Uterus (tissue), 4 donors: ENCODE measurements around the gene STPG2. TPM values are rescaled to one million over a fixed set of nuclear protein-coding genes. Genes with fewer than 3 reads are reported as not detected.

ENCODE experiments used
- DNase-seq, 2 donors: peaks; one replicate each; pipeline ENCODE4 v3.0.0-alpha.2; 2019 to 2020
- H3K27ac ChIP-seq, 2 donors: fragments of 200-600 bp; sonication (generic); 1 replicate in 1 of 2; 2 replicates in 1 of 2; pipeline ENCODE4 v1.5.1; 2016 to 2018
- H3K27me3 ChIP-seq, 2 donors: fragments of 200-600 bp; sonication (generic); one replicate each; pipeline ENCODE4 v1.5.1; 2018 to 2019; ENCODE audit warnings: control low read depth in 1 of 2
- H3K36me3 ChIP-seq, 2 donors: fragments of 200-600 bp; sonication (generic); one replicate each; pipeline ENCODE4 v1.5.1; 2019; ENCODE audit warnings: control low read depth in 1 of 2
- H3K4me1 ChIP-seq, 2 donors: fragments of 200-600 bp; sonication (generic); one replicate each; pipeline ENCODE4 v1.5.1; 2018 to 2019; ENCODE audit warnings: control low read depth in 1 of 2
- H3K4me3 ChIP-seq, 2 donors: fragments of 200-600 bp; sonication (generic); 1 replicate in 1 of 2; 2 replicates in 1 of 2; pipeline ENCODE4 v1.5.1; 2018 to 2019; ENCODE audit warnings: mild to moderate bottlenecking in 1 of 2
- H3K9me3 ChIP-seq, 2 donors: fragments of 200-600 bp; sonication (generic); one replicate each; pipeline ENCODE4 v1.5.1; 2019; ENCODE audit warnings: control low read depth in 1 of 2
- POLR2A ChIP-seq, 2 donors: fragments of 450-650 bp; IDR thresholded peaks; one replicate each; pipeline ENCODE4 v1.6.1; 2016; ENCODE audit warnings: antibody characterized with exemption in 2 of 2, mild to moderate bottlenecking in 1 of 2, moderate library complexity in 1 of 2
- intact Hi-C: fragments of 100-400 bp; cut with DNase I; formaldehyde crosslinking; loops from one replicate; pipeline ENCODE4 v1.15.1; 2023; ENCODE audit warnings: low total_unique reads
- total RNA-seq, 4 donors: library from RNA; depleted of rRNA in 3 of 4; stranded (reverse); fragments of >200 nt in 3 of 4; gene quantifications; one replicate each; pipeline versions ENCODE4 v1.1.0 to v1.2.4, GENCODE V29; 2014 to 2023
- TF ChIP-seq, protein P1 (sequence below), 4 experiments: fragments of 200-600 bp in 2 of 4; fragments of 450-650 bp in 2 of 4; sonication (generic) in 2 of 4; IDR thresholded peaks; one replicate each; pipeline ENCODE4 v1.5.1; 2016 to 2019; ENCODE audit warnings: antibody characterized with exemption in 4 of 4, mild to moderate bottlenecking in 2 of 4, moderate library complexity in 1 of 4
- donor health status: DM: yes; HTN: yes; CAD: no.

Gene STPG2
- total RNA-seq, 4 donors from 2014 or later = 0.26 to 1.0 (median 0.61) TPM; not detected in 1

DNA sequence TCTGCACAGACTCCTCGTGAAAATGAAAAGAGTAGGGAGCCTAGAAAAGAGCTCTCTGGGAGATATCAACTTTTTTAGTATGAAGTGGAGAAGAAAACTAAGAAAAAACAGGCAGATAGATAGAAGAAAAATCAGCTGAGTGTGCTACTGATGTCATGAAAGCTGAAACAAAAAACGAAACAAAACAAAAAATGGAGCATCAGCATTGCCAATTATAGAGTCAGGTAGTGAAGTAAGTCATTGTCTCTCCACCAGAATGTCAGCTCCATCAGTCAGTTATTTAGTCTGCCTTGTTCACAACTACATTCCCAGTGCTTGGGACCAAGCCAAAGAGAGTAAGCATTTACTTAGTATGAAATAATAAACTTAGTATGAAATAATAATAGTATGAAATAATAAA lies 595.1 kb downstream of the STPG2 start:
- no peaks in the 10 kb centered on the region for H3K36me3 ChIP-seq
- H3K4me3 ChIP-seq = no peak overlapping the region
- H3K4me1 ChIP-seq = no peaks in the 10 kb centered on the region
- intact Hi-C loops = no loop called here
- no peak for DNase-seq
- no peak overlapping the region for H3K27ac ChIP-seq
- no peaks in the 10 kb centered on the region for H3K27me3 ChIP-seq
- TF ChIP-seq POLR2A (IDR thresholded peaks at IDR 0.05) = no peak
- TF ChIP-seq, protein P1, sequence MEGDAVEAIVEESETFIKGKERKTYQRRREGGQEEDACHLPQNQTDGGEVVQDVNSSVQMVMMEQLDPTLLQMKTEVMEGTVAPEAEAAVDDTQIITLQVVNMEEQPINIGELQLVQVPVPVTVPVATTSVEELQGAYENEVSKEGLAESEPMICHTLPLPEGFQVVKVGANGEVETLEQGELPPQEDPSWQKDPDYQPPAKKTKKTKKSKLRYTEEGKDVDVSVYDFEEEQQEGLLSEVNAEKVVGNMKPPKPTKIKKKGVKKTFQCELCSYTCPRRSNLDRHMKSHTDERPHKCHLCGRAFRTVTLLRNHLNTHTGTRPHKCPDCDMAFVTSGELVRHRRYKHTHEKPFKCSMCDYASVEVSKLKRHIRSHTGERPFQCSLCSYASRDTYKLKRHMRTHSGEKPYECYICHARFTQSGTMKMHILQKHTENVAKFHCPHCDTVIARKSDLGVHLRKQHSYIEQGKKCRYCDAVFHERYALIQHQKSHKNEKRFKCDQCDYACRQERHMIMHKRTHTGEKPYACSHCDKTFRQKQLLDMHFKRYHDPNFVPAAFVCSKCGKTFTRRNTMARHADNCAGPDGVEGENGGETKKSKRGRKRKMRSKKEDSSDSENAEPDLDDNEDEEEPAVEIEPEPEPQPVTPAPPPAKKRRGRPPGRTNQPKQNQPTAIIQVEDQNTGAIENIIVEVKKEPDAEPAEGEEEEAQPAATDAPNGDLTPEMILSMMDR (IDR thresholded peaks at IDR 0.05) = no peak
- H3K9me3 ChIP-seq = no peaks in the 10 kb centered on the region

DNA sequence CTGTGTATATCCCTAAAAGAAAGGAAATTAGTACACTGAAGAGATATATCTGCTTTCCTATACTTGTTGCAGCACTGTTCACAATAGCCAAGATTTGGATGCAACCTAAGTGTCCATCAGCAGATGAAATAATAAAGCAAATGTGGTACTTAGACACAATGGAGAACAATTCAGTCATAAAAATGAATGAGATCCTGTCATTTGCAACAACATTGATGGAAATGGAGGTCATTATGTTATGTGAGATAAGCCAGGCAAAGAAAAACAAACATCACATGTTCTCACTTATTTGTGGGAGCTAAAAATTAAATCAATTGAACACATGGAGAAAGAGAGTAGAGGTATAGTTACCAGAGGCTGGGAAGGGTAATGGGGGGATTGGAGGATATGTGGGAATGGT lies 611.9 kb downstream of the STPG2 start:
- intact Hi-C loops = no loop called here
- Histone ChIP-seq H3K4me1 (no peaks in the 10 kb centered on the region), H3K36me3 (no peaks in the 10 kb centered on the region), H3K9me3 (no peaks in the 10 kb centered on the region), H3K27ac (no peak overlapping the region), H3K4me3 (no peak overlapping the region), H3K27me3 (no peaks in the 10 kb centered on the region)
- TF ChIP-seq, protein P1 (IDR thresholded peaks at IDR 0.05) = no peak
- TF ChIP-seq POLR2A (IDR thresholded peaks at IDR 0.05) = no peak
- DNase-seq = no peak

DNA sequence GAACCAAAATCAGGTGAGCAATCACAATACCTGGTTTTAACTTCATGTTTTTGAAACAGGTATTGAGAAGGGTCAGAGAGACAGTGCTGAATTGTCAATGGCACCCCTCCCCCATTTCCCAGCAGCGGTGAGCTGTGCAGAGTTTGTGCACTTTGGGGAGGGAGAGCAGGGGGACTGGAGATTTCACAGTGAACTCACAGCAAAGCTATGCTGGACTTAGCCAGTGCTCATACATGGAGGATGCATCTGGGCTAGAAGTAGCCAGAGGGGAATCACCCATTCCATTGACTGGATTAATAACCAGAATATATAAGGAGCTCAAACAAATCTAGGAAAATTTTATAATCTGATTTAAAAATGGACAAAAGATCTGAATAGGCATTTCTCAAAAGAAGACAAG lies 612.6 kb downstream of the STPG2 start:
- no peaks in the 10 kb centered on the region for H3K27me3 ChIP-seq
- DNase-seq = no peak
- intact Hi-C loops = no loop called here

DNA sequence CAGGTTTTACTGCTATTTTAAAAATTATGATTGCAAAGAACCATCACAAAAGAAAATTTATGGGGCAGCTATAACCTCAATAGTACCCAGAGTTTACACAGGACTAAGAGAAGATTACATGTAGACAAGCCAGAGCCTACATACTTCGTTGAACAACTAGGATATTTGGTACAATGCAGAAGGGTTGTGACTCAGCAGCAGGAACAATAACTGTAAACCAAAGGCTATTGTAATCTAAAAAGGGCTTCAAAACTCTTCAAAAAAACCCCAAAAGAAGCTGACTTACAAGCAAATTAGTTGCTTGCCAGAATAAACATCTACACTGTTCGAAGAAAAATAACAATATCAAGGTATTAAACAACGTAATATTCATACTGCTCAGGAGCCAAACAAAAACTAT lies 618.0 kb downstream of the STPG2 start:
- no peak for DNase-seq

More for the DNA sequence above, 612.6 kb downstream of the STPG2 start:
- no peaks in the 10 kb centered on the region for H3K9me3 ChIP-seq
- no peak overlapping the region for H3K4me3 ChIP-seq
- H3K4me1 ChIP-seq = no peaks in the 10 kb centered on the region
- H3K36me3 ChIP-seq = no peaks in the 10 kb centered on the region
- H3K27ac ChIP-seq = no peak overlapping the region
- no peak for TF ChIP-seq POLR2A (IDR thresholded peaks at IDR 0.05)
- TF ChIP-seq, protein P1 (IDR thresholded peaks at IDR 0.05) = no peak

DNA sequence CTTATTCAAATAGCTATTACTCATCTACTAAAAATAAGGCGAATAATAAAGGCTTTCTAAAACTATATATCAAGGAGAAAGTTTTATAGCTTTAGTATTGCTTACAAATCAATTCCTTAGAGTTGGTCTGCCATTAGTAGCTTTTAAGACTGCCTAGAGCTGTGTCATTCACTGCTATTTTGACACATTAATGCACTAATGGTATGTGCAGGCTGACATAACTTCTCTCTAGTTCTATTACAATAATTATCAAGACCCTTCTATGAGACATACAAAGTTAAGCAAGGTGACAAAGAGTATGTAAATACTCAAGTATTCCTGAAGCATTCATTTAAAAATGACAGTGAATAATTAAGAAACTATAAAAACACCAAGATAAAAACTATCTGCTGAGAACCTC lies 625.3 kb downstream of the STPG2 start:
- Histone ChIP-seq H3K4me3 (no peak overlapping the region), H3K36me3 (no peaks in the 10 kb centered on the region), H3K4me1 (no peaks in the 10 kb centered on the region), H3K27ac (no peak overlapping the region), H3K27me3 (no peaks in the 10 kb centered on the region), H3K9me3 (no peaks in the 10 kb centered on the region)
- DNase-seq = no peak
- intact Hi-C loops = no loop called here
- TF ChIP-seq, protein P1 (IDR thresholded peaks at IDR 0.05) = no peak
- no peak for TF ChIP-seq POLR2A (IDR thresholded peaks at IDR 0.05)

More for the DNA sequence above, 618.0 kb downstream of the STPG2 start:
- no peak for TF ChIP-seq POLR2A (IDR thresholded peaks at IDR 0.05)
- TF ChIP-seq, protein P1 (IDR thresholded peaks at IDR 0.05) = no peak
- H3K27ac ChIP-seq = no peak overlapping the region
- intact Hi-C loops = no loop called here
- no peak overlapping the region for H3K4me3 ChIP-seq
- H3K4me1 ChIP-seq = no peaks in the 10 kb centered on the region
- no peaks in the 10 kb centered on the region for H3K9me3 ChIP-seq
- H3K27me3 ChIP-seq = no peaks in the 10 kb centered on the region
- no peaks in the 10 kb centered on the region for H3K36me3 ChIP-seq
